ENCODE data around the gene SLC25A33. TPM values are rescaled to one million over a fixed set of nuclear protein-coding genes. Genes with fewer than 3 reads are reported as not detected.

The SLC25A33 gene
- total and polyA plus RNA-seq, 2 experiments from 2014 or later = 10.4 to 12.3 TPM

DNA sequence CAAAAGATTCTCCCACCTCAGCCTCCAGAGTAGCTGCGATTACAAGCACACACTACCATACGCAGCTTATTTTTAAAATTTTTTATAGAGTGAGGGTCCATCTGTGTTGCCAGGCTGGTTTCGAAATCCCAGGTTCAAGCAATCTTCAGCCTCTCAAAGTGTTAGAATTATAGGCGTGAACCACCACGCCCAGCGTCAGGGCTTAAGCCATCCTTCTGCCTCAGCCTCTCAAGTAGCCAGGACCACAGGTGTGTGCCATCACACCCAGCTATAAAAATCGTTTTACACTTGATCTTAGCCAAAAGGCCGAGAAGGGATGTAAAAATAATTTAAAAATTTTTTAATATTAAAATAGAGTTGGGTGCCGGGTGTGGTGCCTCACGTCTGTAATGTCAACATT, 4.3 kb upstream of the SLC25A33 start:
- DNase-seq (ENCODE audit: low read depth in 1 of 2, low spot score in 1 of 2) = no peak
- TF ChIP-seq, protein P1, sequence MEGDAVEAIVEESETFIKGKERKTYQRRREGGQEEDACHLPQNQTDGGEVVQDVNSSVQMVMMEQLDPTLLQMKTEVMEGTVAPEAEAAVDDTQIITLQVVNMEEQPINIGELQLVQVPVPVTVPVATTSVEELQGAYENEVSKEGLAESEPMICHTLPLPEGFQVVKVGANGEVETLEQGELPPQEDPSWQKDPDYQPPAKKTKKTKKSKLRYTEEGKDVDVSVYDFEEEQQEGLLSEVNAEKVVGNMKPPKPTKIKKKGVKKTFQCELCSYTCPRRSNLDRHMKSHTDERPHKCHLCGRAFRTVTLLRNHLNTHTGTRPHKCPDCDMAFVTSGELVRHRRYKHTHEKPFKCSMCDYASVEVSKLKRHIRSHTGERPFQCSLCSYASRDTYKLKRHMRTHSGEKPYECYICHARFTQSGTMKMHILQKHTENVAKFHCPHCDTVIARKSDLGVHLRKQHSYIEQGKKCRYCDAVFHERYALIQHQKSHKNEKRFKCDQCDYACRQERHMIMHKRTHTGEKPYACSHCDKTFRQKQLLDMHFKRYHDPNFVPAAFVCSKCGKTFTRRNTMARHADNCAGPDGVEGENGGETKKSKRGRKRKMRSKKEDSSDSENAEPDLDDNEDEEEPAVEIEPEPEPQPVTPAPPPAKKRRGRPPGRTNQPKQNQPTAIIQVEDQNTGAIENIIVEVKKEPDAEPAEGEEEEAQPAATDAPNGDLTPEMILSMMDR (IDR thresholded peaks at IDR 0.05; ENCODE audit: low read depth, low read length) = no peak
- no peaks in the 10 kb centered on the region for H3K9me3 ChIP-seq (ENCODE audit: low read depth)
- no peaks in the 10 kb centered on the region for H3K27me3 ChIP-seq
- no peak overlapping the region for H3K27ac ChIP-seq
- H3K36me3 ChIP-seq = no peaks in the 10 kb centered on the region
- peaks cover 33% of the 10 kb centered on the region for H3K4me1 ChIP-seq (ENCODE audit: low read depth)
- H3K4me3 ChIP-seq = no peak overlapping the region

DNA sequence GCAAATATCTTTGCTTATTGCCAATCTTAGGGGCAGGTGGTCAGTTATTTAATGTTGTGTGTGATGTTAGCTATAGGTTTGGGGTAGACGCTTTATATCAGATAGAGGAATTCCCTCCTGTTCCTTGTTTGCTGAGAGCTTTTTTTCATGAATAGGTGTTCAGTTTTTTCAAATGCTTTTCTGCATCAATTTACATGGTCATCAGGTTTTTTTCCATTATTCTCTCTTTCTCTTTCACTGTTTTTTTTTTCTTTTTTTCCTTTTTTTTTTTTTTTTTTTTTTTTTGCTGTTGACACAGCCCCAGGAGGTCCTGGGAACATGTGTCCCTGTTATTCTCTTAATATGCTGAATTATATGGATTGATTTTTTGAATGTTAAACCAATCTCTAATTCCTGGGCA, 3.0 kb upstream of the SLC25A33 start:
- Histone ChIP-seq H3K27me3 (no peaks in the 10 kb centered on the region), H3K36me3 (no peaks in the 10 kb centered on the region), H3K9me3 (ENCODE audit: low read depth) (no peaks in the 10 kb centered on the region), H3K27ac (no peak overlapping the region), H3K4me1 (ENCODE audit: low read depth) (peaks cover 30% of the 10 kb centered on the region), H3K4me3 (no peak overlapping the region)
- TF ChIP-seq, protein P1 (IDR thresholded peaks at IDR 0.05; ENCODE audit: low read depth, low read length) = no peak
- DNase-seq (ENCODE audit: low read depth in 1 of 2, low spot score in 1 of 2) = no peak

DNA sequence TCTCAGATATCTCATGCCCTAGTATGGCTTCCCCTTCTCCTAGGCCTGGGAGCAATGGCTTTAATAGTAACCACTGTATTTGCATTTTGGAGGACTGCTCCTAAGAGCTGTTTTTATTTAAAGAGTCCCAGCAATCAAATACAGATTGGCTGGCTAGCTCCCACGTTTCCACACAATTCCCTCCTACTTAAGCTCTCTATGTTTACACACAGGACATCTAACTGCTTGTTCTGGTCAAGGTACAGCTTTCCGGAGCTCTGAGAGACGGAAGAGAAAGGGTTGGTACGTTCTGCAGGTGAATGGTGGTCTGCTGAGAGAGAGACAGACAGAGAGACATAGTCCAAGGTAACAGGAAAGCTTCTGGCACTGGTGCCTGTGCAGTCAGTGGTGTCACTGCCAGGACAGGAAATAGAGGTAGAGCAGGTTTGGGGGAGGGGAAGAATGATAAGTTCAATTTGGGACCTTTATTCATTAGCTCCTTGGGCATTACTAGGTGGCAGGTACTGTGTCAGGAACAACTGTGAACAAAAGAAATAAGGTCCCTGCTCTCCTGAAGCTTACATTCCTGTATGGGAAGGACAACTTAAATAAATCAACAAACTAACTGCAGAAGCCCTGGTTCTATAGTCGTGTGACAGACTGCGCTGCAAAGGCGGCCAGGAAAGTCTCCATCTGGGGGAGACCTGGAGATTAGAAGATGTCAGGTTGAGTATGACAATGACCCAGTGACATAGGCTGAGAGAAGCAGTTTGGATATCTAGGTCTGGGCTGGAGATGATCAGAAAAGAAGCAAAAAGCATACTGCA, 1.2 kb upstream of the SLC25A33 start:
- DNase-seq (ENCODE audit: low read depth in 1 of 2, low spot score in 1 of 2) = no peak
- H3K9me3 ChIP-seq (ENCODE audit: low read depth) = no peaks in the 10 kb centered on the region
- H3K27ac ChIP-seq = peak overlapping the region; percentile 82
- no peaks in the 10 kb centered on the region for H3K27me3 ChIP-seq
- peaks cover 20% of the 10 kb centered on the region for H3K4me1 ChIP-seq (ENCODE audit: low read depth)
- no peak overlapping the region for H3K4me3 ChIP-seq
- H3K36me3 ChIP-seq = no peaks in the 10 kb centered on the region
- TF ChIP-seq, protein P1 (IDR thresholded peaks at IDR 0.05; ENCODE audit: low read depth, low read length) = no peak

DNA sequence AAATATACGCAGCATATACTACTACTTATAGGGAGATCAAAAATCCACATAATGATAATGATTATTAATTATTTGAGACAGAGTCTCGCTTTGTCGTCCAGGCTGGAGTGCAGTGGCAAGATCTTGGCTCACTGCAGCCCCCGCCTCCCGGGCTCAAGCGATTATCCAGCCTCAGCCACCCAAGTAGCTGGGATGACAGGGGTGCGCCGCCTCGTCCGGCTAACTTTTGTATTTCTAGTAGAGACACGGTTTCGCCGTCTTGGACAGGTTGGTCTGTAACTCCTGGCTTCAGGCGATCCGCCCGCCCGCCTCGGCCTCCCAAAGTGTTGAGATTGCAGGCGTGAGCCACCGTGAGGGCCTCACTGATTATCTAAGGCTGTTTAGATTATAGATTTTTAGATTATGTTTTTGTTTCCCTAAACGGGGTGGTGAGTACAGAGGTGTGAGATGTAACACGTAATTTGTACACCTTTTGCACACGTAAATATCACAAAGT, 548 bp upstream of the SLC25A33 start:
- H3K27me3 ChIP-seq = no peaks in the 10 kb centered on the region
- peaks cover 17% of the 10 kb centered on the region for H3K4me1 ChIP-seq (ENCODE audit: low read depth)
- no peaks in the 10 kb centered on the region for H3K9me3 ChIP-seq (ENCODE audit: low read depth)
- peak overlapping the region; percentile 82 for H3K27ac ChIP-seq
- no peak overlapping the region for H3K4me3 ChIP-seq
- no peak for DNase-seq (ENCODE audit: low read depth in 1 of 2, low spot score in 1 of 2)
- TF ChIP-seq, protein P1 (IDR thresholded peaks at IDR 0.05; ENCODE audit: low read depth, low read length) = no peak
- no peaks in the 10 kb centered on the region for H3K36me3 ChIP-seq

DNA sequence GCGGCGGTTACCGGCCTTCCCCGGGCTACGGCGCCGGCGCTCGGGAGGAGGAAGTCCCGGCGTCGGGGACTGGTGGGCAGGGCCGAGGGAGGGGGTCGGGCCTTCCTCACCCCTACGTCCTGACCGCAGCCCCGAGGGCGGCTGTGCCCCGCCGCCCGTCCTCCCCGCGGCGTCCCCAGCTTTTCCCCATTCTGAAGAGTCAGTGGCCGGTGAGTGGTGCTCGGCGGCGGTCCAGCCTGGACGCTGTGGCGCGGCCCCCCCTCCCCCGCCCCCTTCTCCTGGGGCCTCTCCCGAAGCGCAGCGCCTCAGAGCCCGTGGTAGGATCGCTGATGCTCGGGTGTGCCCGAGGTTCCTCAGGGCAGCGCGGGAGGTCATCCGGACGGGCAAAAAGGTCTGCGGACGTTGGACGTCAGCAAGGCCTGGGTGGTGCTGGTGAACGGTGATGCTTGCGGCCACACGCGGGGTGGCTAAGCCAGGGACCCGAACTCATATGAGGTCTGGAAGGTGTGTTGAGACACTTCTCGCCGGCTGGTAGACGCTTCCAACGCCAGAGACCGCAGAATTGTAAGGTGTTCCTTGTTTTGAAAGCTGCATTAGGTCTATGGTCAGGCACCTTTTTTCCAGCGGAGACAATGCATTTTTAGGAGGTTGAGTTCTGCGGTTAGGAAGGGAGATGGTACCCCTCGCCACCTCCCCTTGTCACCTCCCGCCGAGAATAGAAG, 725 bp downstream of the SLC25A33 start:
- Histone ChIP-seq H3K27ac (peak overlapping the region; percentile 92), H3K27me3 (no peaks in the 10 kb centered on the region), H3K4me1 (ENCODE audit: low read depth) (peaks cover 17% of the 10 kb centered on the region), H3K9me3 (ENCODE audit: low read depth) (no peaks in the 10 kb centered on the region), H3K36me3 (no peaks in the 10 kb centered on the region), H3K4me3 (peak overlapping the region; percentile 71)
- TF ChIP-seq, protein P1 (IDR thresholded peaks at IDR 0.05; ENCODE audit: low read depth, low read length) = no peak
- peak; percentile 60 to 61 for DNase-seq (ENCODE audit: low read depth in 1 of 2, low spot score in 1 of 2)
